Type B pancreatic cell (in vitro differentiated cells): ENCODE measurements around the gene SMG9. TPM values are rescaled to one million over a fixed set of nuclear protein-coding genes. Genes with fewer than 3 reads are reported as not detected.

Experiments
- DNase-seq: peaks from one replicate; pipeline ENCODE4 v3.0.0; 2021; ENCODE audit warnings: mixed read lengths; ENCODE audit not compliant: unreplicated experiment; ENCODE audit errors: extremely low spot score
- H3K27ac Mint-ChIP-seq: 2 replicates; pipeline ENCODE4 v1.8.0; 2021; ENCODE audit warnings: mild to moderate bottlenecking, mixed read lengths
- H3K27me3 Mint-ChIP-seq: 2 replicates; pipeline ENCODE4 v1.8.0; 2021; ENCODE audit warnings: mixed read lengths
- H3K36me3 Mint-ChIP-seq: 2 replicates; pipeline ENCODE4 v1.8.0; 2021; ENCODE audit warnings: mixed read lengths
- H3K4me1 Mint-ChIP-seq: one replicate; pipeline ENCODE4 v1.8.0; 2021; ENCODE audit warnings: mixed read lengths; ENCODE audit not compliant: unreplicated experiment
- H3K4me3 Mint-ChIP-seq: 2 replicates; pipeline ENCODE4 v1.8.0; 2021; ENCODE audit warnings: mild to moderate bottlenecking, mixed read lengths
- H3K9me3 Mint-ChIP-seq: 2 replicates; pipeline ENCODE4 v1.8.0; 2021; ENCODE audit warnings: mixed read lengths
- CTCF ChIP-seq: fragments of 200-600 bp; sonication (generic); conservative IDR thresholded peaks from 2 replicates; pipeline ENCODE4 v1.5.0; 2021; ENCODE audit warnings: antibody characterized with exemption, mild to moderate bottlenecking
- total RNA-seq: library from RNA; stranded (reverse); gene quantifications from 2 replicates; pipeline ENCODE4 v1.2.1, GENCODE V29; 2021; ENCODE audit warnings: low replicate concordance

The SMG9 gene
- total RNA-seq, 1 donor from 2014 or later, result 64.9 TPM

DNA sequence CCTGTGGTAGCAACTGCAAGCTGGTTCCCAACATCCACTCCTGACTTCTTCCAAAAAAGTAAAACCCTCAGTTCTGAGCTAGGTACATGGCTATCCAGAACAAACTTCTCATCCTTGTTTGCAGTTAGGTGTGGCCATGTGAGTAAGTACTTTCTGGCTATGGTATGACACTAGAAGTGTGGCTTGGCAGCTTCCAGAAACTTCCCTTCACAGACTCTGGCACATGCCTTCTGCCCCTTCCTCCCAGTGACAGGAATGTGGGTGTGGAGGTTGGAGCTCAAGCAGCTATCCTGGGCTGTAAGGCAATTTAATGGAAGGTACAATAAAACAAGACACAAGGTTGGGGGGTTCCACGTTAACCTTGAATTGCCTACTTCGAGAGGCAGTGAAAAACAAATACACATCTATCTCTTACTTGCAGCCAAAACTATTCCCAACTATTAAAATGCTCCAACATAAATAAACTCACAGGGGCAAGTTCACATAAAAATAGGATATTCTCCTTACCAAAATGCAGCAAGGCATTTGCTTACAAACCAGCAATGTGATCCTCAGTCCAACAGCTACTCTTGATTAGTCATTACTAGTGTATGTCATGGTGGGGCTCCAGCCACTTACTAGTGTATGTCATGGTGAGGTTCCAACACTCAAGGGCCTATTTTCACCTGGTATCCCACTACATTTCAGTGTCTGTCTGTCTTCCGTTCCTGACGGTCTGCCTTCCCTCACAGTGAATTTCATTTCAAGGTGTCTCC is 3.1 kb downstream of the SMG9 start:
- no peak for TF ChIP-seq CTCF
- peaks cover 38% of the 10 kb centered on the region for H3K4me1 Mint-ChIP-seq
- H3K9me3 Mint-ChIP-seq, result no peaks in the 10 kb centered on the region
- H3K36me3 Mint-ChIP-seq, result peaks cover 29% of the 10 kb centered on the region
- H3K27ac Mint-ChIP-seq, result peak overlapping the region; percentile 32
- no peak overlapping the region for H3K4me3 Mint-ChIP-seq
- DNase-seq, result no peak
- H3K27me3 Mint-ChIP-seq, result no peaks in the 10 kb centered on the region

GRCh38 chr19:43749898-43750297 is 4.9 kb downstream of the SMG9 start:
- no peak for TF ChIP-seq CTCF
- Mint-ChIP-seq H3K36me3 (peaks cover 36% of the 10 kb centered on the region), H3K4me3 (no peak overlapping the region), H3K4me1 (peaks cover 24% of the 10 kb centered on the region), H3K27me3 (no peaks in the 10 kb centered on the region), H3K27ac (no peak overlapping the region), H3K9me3 (no peaks in the 10 kb centered on the region)
- no peak for DNase-seq

GRCh38 chr19:43749152-43749551 is 5.6 kb downstream of the SMG9 start:
- TF ChIP-seq CTCF, result no peak
- no peak for DNase-seq
- H3K36me3 Mint-ChIP-seq, result peaks cover 39% of the 10 kb centered on the region
- H3K27ac Mint-ChIP-seq, result no peak overlapping the region
- H3K4me3 Mint-ChIP-seq, result no peak overlapping the region
- peaks cover 19% of the 10 kb centered on the region for H3K4me1 Mint-ChIP-seq
- no peaks in the 10 kb centered on the region for H3K27me3 Mint-ChIP-seq
- no peaks in the 10 kb centered on the region for H3K9me3 Mint-ChIP-seq

DNA sequence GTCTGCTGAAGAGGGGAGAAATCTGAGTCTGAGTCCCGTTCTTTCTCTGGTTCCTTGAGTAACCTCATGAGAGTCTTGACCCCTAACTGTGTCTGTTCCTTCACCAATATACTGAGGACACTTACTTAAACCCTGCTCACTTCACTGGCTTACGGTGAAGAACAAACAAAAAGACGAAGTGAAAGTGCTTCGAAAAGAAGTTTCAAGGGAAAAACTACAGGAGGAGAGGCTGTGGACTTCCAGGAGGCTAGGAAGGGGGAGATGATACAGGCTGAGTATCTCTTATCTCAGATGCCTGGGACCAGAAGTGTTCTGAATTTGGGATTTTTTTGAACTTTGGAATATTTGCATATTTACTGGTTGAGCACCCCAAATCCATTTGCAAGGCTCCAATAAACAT is 6.1 kb downstream of the SMG9 start:
- peaks cover 16% of the 10 kb centered on the region for H3K4me1 Mint-ChIP-seq
- H3K27me3 Mint-ChIP-seq, result no peaks in the 10 kb centered on the region
- no peak overlapping the region for H3K27ac Mint-ChIP-seq
- TF ChIP-seq CTCF, result no peak
- H3K9me3 Mint-ChIP-seq, result no peaks in the 10 kb centered on the region
- no peak overlapping the region for H3K4me3 Mint-ChIP-seq
- DNase-seq, result no peak
- H3K36me3 Mint-ChIP-seq, result peaks cover 42% of the 10 kb centered on the region

GRCh38 chr19:43748205-43748594 is 6.6 kb downstream of the SMG9 start:
- DNase-seq, result no peak
- Mint-ChIP-seq H3K4me1 (peaks cover 13% of the 10 kb centered on the region), H3K36me3 (peaks cover 42% of the 10 kb centered on the region), H3K9me3 (no peaks in the 10 kb centered on the region), H3K27ac (no peak overlapping the region), H3K27me3 (no peaks in the 10 kb centered on the region), H3K4me3 (no peak overlapping the region)
- no peak for TF ChIP-seq CTCF
